GM12873 (cell line): Measurements from ENCODE around the gene COLQ.

Experiments used
- CTCF ChIP-seq: IDR thresholded peaks from 2 replicates; pipeline ENCODE4 v1.5.1; 2012; ENCODE audit warnings: low read depth, mild to moderate bottlenecking, moderate library complexity, low read length, control low read depth; ENCODE audit not compliant: insufficient read depth; ENCODE audit errors: missing control alignments

Gene COLQ

GRCh38 chr3:15476378-15476777 lies 45.1 kb downstream of the COLQ start:
- TF ChIP-seq CTCF: no peak

GRCh38 chr3:15475161-15475560 lies 46.3 kb downstream of the COLQ start:
- TF ChIP-seq CTCF: no peak

GRCh38 chr3:15471861-15472260 lies 49.6 kb downstream of the COLQ start:
- no peak for TF ChIP-seq CTCF

GRCh38 chr3:15470849-15471248 lies 50.7 kb downstream of the COLQ start:
- TF ChIP-seq CTCF: no peak

GRCh38 chr3:15470261-15470660 lies 51.2 kb downstream of the COLQ start:
- TF ChIP-seq CTCF: peak; percentile 27

GRCh38 chr3:15467227-15468181 lies 54.0 kb downstream of the COLQ start:
- TF ChIP-seq CTCF: no peak

GRCh38 chr3:15465876-15466585 lies 55.5 kb downstream of the COLQ start:
- no peak for TF ChIP-seq CTCF
